Measurements from ENCODE around the gene SEMA5B. TPM values are rescaled to one million over a fixed set of nuclear protein-coding genes. Genes with fewer than 3 reads are reported as not detected.

SEMA5B gene
- total and polyA plus RNA-seq, 2 experiments from 2014 or later: 8.0 to 26.8 TPM

DNA sequence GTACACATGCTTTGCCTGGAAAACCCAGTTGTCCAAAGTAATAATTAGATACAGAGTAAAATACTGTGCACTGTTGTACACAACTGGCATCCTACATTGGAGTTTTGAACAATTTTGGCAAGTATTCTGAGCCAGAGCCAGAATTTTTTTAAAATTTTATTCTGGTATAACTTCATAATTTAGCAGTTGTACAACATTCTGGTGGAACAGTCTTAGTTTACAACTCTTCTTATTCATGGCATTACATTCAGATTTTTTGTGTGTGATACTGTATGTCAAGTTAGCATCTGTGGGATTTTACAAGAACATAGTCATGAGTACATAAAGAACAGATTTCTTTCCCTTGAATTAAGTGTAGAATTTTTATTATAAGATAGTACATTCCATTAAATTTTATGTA, 165.2 kb downstream of the SEMA5B start (continued):
- TF ChIP-seq ETS1 (IDR thresholded peaks at IDR 0.05) (no peak), EZH2 (IDR thresholded peaks at IDR 0.05; ENCODE audit: low read depth, unreplicated experiment) (no peak), CREB1 (CRISPR knock-in tag; IDR thresholded peaks at IDR 0.05; ENCODE audit: low read depth) (no peak), STAT1 (IDR thresholded peaks at IDR 0.05; ENCODE audit: unreplicated experiment) (no peak)

Other genes starting within 250 kb of the SEMA5B start
- gene HSPBAP1, start 233.9 kb downstream of the SEMA5B start, total RNA-seq (2014; rRNA removed; shearing (Covaris generic)): 6.7 and 8.0 TPM in 2 replicates
- gene HSPBAP1, start 233.9 kb downstream of the SEMA5B start, polyA plus RNA-seq (2016; fragmentation: Nextera tagmentation; extraction: Ambion mirVana): 10.7 and 11.7 TPM in 2 replicates
- gene SLC49A4, start 232.7 kb downstream of the SEMA5B start, total RNA-seq (2014; rRNA removed; shearing (Covaris generic)): 13.0 and 16.8 TPM in 2 replicates
- 3.7 and 4.0 TPM in 2 replicates for gene SLC49A4, start 232.7 kb downstream of the SEMA5B start, polyA plus RNA-seq (2016; fragmentation: Nextera tagmentation; extraction: Ambion mirVana)
- gene PDIA5, start 39.3 kb upstream of the SEMA5B start, total RNA-seq (2014; rRNA removed; shearing (Covaris generic)): 26.4 and 28.1 TPM in 2 replicates
- gene PDIA5, start 39.3 kb upstream of the SEMA5B start, polyA plus RNA-seq (2016; fragmentation: Nextera tagmentation; extraction: Ambion mirVana): 22.9 and 23.2 TPM in 2 replicates
- 24.1 and 26.7 TPM in 2 replicates for gene SEC22A, start 174.2 kb upstream of the SEMA5B start, total RNA-seq (2014; rRNA removed; shearing (Covaris generic))
- gene SEC22A, start 174.2 kb upstream of the SEMA5B start, polyA plus RNA-seq (2016; fragmentation: Nextera tagmentation; extraction: Ambion mirVana): 5.3 and 11.2 TPM in 2 replicates